ENCODE measurements around the gene SEC24A.

DNA sequence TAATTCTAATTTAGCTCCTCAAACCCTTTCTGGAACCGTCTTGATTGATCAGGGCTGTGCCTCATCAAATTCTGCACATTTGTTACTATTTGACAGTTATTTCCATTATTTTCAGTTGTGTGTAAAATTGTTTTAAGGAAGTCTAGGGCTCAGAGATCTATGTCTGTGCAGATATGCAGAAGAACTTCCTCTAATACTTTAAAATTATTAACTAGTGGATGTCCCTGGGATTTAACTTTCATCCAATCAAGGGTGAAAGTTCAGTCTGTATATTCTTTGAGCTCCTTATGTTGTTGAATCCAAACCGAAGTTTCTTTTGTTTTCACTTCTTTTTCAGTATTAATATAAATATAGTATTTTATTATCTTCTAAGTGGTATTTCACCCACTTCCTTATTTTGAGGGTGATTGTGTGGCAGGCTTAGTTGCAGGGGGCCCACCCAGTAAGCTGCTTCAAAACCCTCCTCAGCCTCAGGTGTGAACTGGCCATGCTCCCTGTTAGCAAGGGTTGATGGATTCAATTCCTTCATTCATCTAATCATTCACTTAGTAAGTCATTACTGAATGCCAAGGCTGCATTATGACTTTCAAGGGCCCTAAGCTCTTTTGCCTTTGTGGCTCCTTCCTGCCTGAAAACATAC lies 87.7 kb downstream of the SEC24A start:
- TF ChIP-seq, protein P1, sequence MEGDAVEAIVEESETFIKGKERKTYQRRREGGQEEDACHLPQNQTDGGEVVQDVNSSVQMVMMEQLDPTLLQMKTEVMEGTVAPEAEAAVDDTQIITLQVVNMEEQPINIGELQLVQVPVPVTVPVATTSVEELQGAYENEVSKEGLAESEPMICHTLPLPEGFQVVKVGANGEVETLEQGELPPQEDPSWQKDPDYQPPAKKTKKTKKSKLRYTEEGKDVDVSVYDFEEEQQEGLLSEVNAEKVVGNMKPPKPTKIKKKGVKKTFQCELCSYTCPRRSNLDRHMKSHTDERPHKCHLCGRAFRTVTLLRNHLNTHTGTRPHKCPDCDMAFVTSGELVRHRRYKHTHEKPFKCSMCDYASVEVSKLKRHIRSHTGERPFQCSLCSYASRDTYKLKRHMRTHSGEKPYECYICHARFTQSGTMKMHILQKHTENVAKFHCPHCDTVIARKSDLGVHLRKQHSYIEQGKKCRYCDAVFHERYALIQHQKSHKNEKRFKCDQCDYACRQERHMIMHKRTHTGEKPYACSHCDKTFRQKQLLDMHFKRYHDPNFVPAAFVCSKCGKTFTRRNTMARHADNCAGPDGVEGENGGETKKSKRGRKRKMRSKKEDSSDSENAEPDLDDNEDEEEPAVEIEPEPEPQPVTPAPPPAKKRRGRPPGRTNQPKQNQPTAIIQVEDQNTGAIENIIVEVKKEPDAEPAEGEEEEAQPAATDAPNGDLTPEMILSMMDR (IDR thresholded peaks at IDR 0.05) = no peak
- no peak for TF ChIP-seq POLR2A (IDR thresholded peaks at IDR 0.05)

Data from thyroid gland (tissue), 4 donors.